Measurements from ENCODE around the gene MYG1.

GRCh38 chr12:53298164-53298563, 1.3 kb upstream of the MYG1 start:
- TF ChIP-seq CHD1 (IDR thresholded peaks at IDR 0.05; ENCODE audit: low read depth, low read length) (no peak), MAFK (IDR thresholded peaks at IDR 0.05; ENCODE audit: low read depth, low read length) (no peak), USF2 (IDR thresholded peaks at IDR 0.05; ENCODE audit: low read depth, low read length) (no peak), CTCF (conservative IDR thresholded peaks at IDR 0.05; ENCODE audit: low read depth, low read length) (no peak), POLR2A (IDR thresholded peaks at IDR 0.05; ENCODE audit: low read depth, low read length) (no peak; the same call in 1 of the 2 replicates)

Data from IMR-90 (cell line).